Activated T-helper 2 cell treated with anti-CD3 and anti-CD28 coated beads, Interferon-gamma antibody, Interleukin-2, Interleukin-4, amounts not matched to agents 10 μg/mL and 5 μg/mL and 100 μg/mL, durations not matched to agents 14 hours and 24 hours and 36 hours (primary cell): ENCODE data around the gene CRIP2. TPM values are rescaled to one million over a fixed set of nuclear protein-coding genes. Genes with fewer than 3 reads are reported as not detected.

Experiments
- DNase-seq: peaks from one replicate; pipeline ENCODE4 v3.0.0; 2021; ENCODE audit warnings: low spot score
- H3K27ac Mint-ChIP-seq: one replicate; pipeline ENCODE4 v1.8.0; 2021; ENCODE audit warnings: mixed read lengths
- H3K27me3 Mint-ChIP-seq: one replicate; pipeline ENCODE4 v1.8.0; 2021; ENCODE audit warnings: low read depth, mixed read lengths
- H3K36me3 Mint-ChIP-seq: one replicate; pipeline ENCODE4 v1.8.0; 2021; ENCODE audit warnings: low read depth, mixed read lengths
- H3K4me1 Mint-ChIP-seq: one replicate; pipeline ENCODE4 v1.8.0; 2021; ENCODE audit warnings: low read depth, mixed read lengths
- H3K4me3 Mint-ChIP-seq: one replicate; pipeline ENCODE4 v1.8.0; 2021; ENCODE audit warnings: low read depth, mild to moderate bottlenecking, moderate library complexity, mixed read lengths
- H3K9me3 Mint-ChIP-seq: one replicate; pipeline ENCODE4 v1.8.0; 2021; ENCODE audit warnings: mixed read lengths
- intact Hi-C: fragments of 100-400 bp; cut with micrococcal nuclease; formaldehyde crosslinking; loops from one replicate; pipeline ENCODE4 v1.15.1; 2023
- total RNA-seq: library from RNA; stranded (reverse); gene quantifications from 2 replicates; pipeline ENCODE4 v1.2.3, GENCODE V29; 2022

The CRIP2 gene
- total RNA-seq, 1 donor from 2014 or later = 0.16 TPM

GRCh38 chr14:105436891-105437722 is 37.5 kb upstream of the CRIP2 start:
- H3K9me3 Mint-ChIP-seq = no peaks in the 10 kb centered on the region
- H3K4me3 Mint-ChIP-seq = no peak overlapping the region
- no peak for DNase-seq
- peaks cover 15% of the 10 kb centered on the region for H3K36me3 Mint-ChIP-seq
- no peaks in the 10 kb centered on the region for H3K27me3 Mint-ChIP-seq
- no peak overlapping the region for H3K27ac Mint-ChIP-seq
- H3K4me1 Mint-ChIP-seq = peaks cover 5% of the 10 kb centered on the region
- intact Hi-C loops = no loop called here

GRCh38 chr14:105437723-105438500 is 36.7 kb upstream of the CRIP2 start:
- peaks cover 15% of the 10 kb centered on the region for H3K36me3 Mint-ChIP-seq
- H3K4me3 Mint-ChIP-seq = no peak overlapping the region
- no peak for DNase-seq
- no peaks in the 10 kb centered on the region for H3K9me3 Mint-ChIP-seq
- intact Hi-C loops = no loop called here
- no peak overlapping the region for H3K27ac Mint-ChIP-seq
- H3K4me1 Mint-ChIP-seq = peaks cover 5% of the 10 kb centered on the region
- no peaks in the 10 kb centered on the region for H3K27me3 Mint-ChIP-seq

GRCh38 chr14:105439179-105439578 is 35.4 kb upstream of the CRIP2 start:
- Mint-ChIP-seq H3K36me3 (peaks cover 15% of the 10 kb centered on the region), H3K9me3 (no peaks in the 10 kb centered on the region), H3K4me1 (peaks cover 5% of the 10 kb centered on the region), H3K27me3 (no peaks in the 10 kb centered on the region), H3K4me3 (no peak overlapping the region), H3K27ac (no peak overlapping the region)
- intact Hi-C loops = no loop called here
- DNase-seq = no peak

GRCh38 chr14:105439710-105440553 is 34.7 kb upstream of the CRIP2 start:
- peaks cover 3% of the 10 kb centered on the region for H3K4me1 Mint-ChIP-seq
- no peaks in the 10 kb centered on the region for H3K27me3 Mint-ChIP-seq
- H3K36me3 Mint-ChIP-seq = peaks cover 14% of the 10 kb centered on the region
- no peak overlapping the region for H3K27ac Mint-ChIP-seq
- H3K9me3 Mint-ChIP-seq = no peaks in the 10 kb centered on the region
- DNase-seq = no peak
- no peak overlapping the region for H3K4me3 Mint-ChIP-seq
- intact Hi-C loops = loop anchor here (10.0 kb wide), 1 partner anchor 65 kb away; no protein-coding TSS in a partner anchor

DNA sequence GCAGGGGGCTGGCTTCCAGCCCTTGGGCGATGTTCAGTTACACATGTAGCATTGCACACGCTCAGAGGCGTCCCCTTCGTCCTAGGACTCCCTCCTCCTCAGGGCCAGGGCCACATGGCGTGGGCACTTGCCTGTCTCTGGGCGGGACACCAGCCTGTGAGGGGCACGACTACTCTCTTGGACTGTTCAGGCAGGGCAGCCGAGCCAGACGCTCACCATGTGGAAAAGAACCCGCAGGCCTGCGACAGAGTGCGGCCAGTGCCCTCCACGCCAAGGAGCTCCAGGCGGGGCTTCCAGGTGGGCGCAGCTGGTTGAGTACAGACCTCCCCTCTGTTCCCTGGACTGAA is 34.1 kb upstream of the CRIP2 start:
- Mint-ChIP-seq H3K4me1 (no peaks in the 10 kb centered on the region), H3K36me3 (peaks cover 11% of the 10 kb centered on the region), H3K4me3 (no peak overlapping the region), H3K9me3 (no peaks in the 10 kb centered on the region), H3K27ac (no peak overlapping the region), H3K27me3 (no peaks in the 10 kb centered on the region)
- no peak for DNase-seq
- intact Hi-C loops = loop anchor here (10.0 kb wide), 1 partner anchor 66 kb away; no protein-coding TSS in a partner anchor

DNA sequence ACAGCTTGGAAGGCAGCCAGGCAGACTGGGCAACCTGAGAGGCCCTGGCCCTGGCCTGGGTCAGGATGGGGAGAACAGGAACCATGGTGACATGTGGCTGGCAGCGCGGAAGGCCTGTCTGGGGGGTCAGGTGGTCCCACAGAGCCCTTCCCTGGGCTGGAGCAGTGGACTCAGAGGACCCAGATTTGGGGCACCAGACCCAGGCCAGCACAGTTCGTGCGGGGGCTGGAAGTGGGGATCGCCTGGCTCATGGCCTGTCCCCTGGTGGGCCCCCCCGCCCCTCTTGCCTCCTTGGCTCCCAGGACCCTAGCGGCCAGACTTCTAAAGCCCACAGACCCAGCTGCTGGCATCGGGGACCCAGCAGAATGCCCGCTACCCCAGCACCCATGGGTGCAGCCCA is 33.6 kb upstream of the CRIP2 start:
- no peak for DNase-seq
- H3K27ac Mint-ChIP-seq = no peak overlapping the region
- H3K4me1 Mint-ChIP-seq = no peaks in the 10 kb centered on the region
- H3K9me3 Mint-ChIP-seq = no peaks in the 10 kb centered on the region
- intact Hi-C loops = loop anchor here (10.0 kb wide), 1 partner anchor 66 kb away; no protein-coding TSS in a partner anchor
- no peak overlapping the region for H3K4me3 Mint-ChIP-seq
- H3K27me3 Mint-ChIP-seq = no peaks in the 10 kb centered on the region
- peaks cover 7% of the 10 kb centered on the region for H3K36me3 Mint-ChIP-seq

- Mint-ChIP-seq H3K4me1 (no peaks in the 10 kb centered on the region), H3K36me3 (peaks cover 4% of the 10 kb centered on the region), H3K9me3 (no peaks in the 10 kb centered on the region), H3K4me3 (no peak overlapping the region), H3K27me3 (no peaks in the 10 kb centered on the region), H3K27ac (no peak overlapping the region)
- intact Hi-C loops = loop anchor here (10.0 kb wide), 1 partner anchor 67 kb away; no protein-coding TSS in a partner anchor
- no peak for DNase-seq
These were observed 32.5 kb upstream of the CRIP2 start for GRCh38 chr14:105442125-105442524.

DNA sequence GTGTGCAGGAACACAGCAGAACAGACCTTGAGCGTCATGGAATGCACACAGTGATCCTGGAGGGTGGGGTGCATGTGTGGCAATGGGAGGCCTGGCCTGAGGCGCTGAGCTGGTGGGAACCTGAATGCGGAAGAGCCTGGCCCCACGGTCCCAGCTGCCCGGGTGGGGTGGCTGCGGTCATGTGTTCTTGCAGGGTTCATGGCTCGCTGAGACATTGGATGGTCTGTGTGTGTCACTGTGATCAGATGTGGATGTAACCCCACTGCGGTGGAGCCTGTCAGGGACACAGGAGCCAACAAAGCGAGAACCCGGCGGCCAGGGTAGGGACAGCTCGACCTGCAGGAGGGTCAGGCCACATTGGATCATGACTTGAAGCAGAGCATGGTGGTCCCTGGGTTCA is 31.8 kb upstream of the CRIP2 start:
- intact Hi-C loops = loop anchor here (10.0 kb wide), 1 partner anchor 68 kb away; no protein-coding TSS in a partner anchor
- Mint-ChIP-seq H3K9me3 (no peaks in the 10 kb centered on the region), H3K4me3 (no peak overlapping the region), H3K4me1 (no peaks in the 10 kb centered on the region), H3K36me3 (peaks cover 4% of the 10 kb centered on the region), H3K27ac (no peak overlapping the region), H3K27me3 (no peaks in the 10 kb centered on the region)
- DNase-seq = no peak

- intact Hi-C loops = loop anchor here (10.0 kb wide), 1 partner anchor 70 kb away; no protein-coding TSS in a partner anchor
- DNase-seq = no peak
- H3K4me3 Mint-ChIP-seq = no peak overlapping the region
- H3K4me1 Mint-ChIP-seq = no peaks in the 10 kb centered on the region
- no peaks in the 10 kb centered on the region for H3K9me3 Mint-ChIP-seq
- no peak overlapping the region for H3K27ac Mint-ChIP-seq
- H3K27me3 Mint-ChIP-seq = no peaks in the 10 kb centered on the region
- H3K36me3 Mint-ChIP-seq = peaks cover 4% of the 10 kb centered on the region
These were observed 29.8 kb upstream of the CRIP2 start for GRCh38 chr14:105444859-105445258.

GRCh38 chr14:105445290-105445689 is 29.3 kb upstream of the CRIP2 start:
- Mint-ChIP-seq H3K27ac (no peak overlapping the region), H3K9me3 (no peaks in the 10 kb centered on the region), H3K27me3 (no peaks in the 10 kb centered on the region), H3K36me3 (peaks cover 4% of the 10 kb centered on the region), H3K4me3 (no peak overlapping the region), H3K4me1 (no peaks in the 10 kb centered on the region)
- DNase-seq = no peak
- intact Hi-C loops = loop anchor here (10.0 kb wide), 1 partner anchor 70 kb away; no protein-coding TSS in a partner anchor

GRCh38 chr14:105445901-105446845 is 28.4 kb upstream of the CRIP2 start:
- Mint-ChIP-seq H3K9me3 (no peaks in the 10 kb centered on the region), H3K4me1 (no peaks in the 10 kb centered on the region), H3K27me3 (no peaks in the 10 kb centered on the region), H3K36me3 (peaks cover 4% of the 10 kb centered on the region), H3K4me3 (no peak overlapping the region), H3K27ac (no peak overlapping the region)
- intact Hi-C loops = loop anchor here (10.0 kb wide), 1 partner anchor 71 kb away; no protein-coding TSS in a partner anchor
- no peak for DNase-seq
